Activated CD8-positive, alpha-beta memory T cell treated with anti-CD3 and anti-CD28 coated beads, Interleukin-2, amount 50 U/mL, for 24 hours (primary cell): Measurements from ENCODE around the gene MED27.
"Not testable (repeated sequence)": the region's sequence is repeated elsewhere in the genome, so short reads cannot be mapped to it uniquely, and the experiment has no call there.

Source experiments
- DNase-seq: peaks from one replicate; pipeline ENCODE4 v3.0.0-alpha.2; 2020; ENCODE audit errors: extremely low read depth

The MED27 gene

GRCh38 chr9:131925677-131926177 lies 153.9 kb downstream of the MED27 start:
- DNase-seq = no peak

GRCh38 chr9:131923766-131924165 lies 155.9 kb downstream of the MED27 start:
- DNase-seq = no peak

- DNase-seq = no peak
Observed at GRCh38 chr9:131923132-131923671, 156.5 kb downstream of the MED27 start.

GRCh38 chr9:131921635-131922034 lies 158.0 kb downstream of the MED27 start:
- not testable (repeated sequence) for DNase-seq

- no peak for DNase-seq
Observed at GRCh38 chr9:131919216-131919615, 160.5 kb downstream of the MED27 start.

DNA sequence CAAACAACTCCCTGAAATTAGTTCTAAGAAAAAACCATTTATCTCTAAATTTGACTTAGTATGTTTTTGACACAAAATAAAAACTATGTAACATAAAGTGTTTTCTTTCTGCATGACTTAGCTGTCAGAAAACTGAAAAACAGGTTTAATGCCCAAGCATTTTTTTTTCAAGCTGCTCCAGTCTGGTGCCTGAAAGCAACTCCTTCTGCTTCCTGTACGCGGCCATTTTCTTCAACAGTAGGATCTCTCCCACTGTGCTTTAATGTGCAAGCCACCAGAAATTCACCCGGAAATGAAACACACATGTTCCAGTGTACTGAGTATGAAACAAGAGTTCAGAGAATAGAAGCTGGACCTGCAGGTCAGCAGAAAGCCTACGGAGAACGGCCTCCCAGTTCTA lies 161.2 kb downstream of the MED27 start:
- DNase-seq = no peak

- DNase-seq = no peak
Observed at GRCh38 chr9:131917009-131917408, 162.7 kb downstream of the MED27 start.

GRCh38 chr9:131915181-131915580 lies 164.5 kb downstream of the MED27 start:
- no peak for DNase-seq

DNA sequence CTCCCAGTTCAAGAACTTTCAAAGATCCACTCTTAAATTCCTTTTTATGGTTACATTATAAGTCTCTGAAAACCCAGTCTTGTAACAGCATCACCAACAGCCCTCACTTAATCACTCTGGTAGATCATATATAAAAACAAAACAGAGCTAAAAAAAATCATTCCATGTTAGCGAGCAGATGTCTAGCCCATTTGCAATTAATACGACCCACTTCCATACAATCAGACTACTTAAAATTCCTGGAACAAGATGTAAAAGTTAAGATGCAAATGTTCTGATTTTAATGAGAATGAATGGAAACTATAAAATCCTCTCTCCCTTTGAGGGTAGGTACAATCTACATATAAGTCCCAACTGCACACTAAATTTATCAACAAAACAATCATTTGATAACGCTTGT lies 167.0 kb downstream of the MED27 start:
- no peak for DNase-seq

DNA sequence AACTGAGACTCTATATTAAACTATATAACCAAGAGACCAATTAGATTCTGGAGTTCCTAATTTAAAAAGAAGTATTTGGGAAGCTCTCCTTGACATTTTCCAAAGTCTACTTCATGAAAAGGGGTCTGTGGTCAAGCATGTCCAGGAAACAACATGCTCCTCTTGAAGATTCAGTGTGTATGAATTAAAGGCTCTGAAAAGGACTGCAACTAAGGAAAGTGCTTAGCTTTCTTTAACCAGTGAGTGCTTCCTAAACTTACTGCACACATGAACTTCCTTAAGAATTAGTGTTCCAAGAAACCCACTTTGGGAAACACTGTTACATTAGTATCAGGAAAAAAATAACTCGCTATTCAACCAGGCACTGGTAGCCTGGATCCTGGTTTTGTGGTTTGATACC lies 167.6 kb downstream of the MED27 start:
- DNase-seq = no peak

DNA sequence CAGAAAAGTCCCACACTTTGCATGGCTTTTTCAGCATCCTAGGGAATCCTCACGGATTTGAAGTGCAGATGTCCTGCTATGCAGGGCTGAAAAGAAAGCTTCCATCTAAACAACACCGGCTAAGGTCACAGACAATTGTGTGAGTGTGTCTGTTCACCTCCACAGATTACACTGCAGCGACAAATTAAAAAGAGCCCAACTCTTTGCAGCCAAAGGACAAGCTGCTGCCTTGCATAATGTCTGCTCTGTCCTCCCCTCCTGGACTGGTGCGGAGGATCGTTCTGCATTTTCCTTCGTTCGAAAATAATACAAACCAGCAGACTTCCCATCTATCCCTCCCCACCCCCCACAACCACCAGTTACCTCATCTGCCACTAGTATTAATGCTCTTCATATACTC lies 169.1 kb downstream of the MED27 start:
- no peak for DNase-seq

DNA sequence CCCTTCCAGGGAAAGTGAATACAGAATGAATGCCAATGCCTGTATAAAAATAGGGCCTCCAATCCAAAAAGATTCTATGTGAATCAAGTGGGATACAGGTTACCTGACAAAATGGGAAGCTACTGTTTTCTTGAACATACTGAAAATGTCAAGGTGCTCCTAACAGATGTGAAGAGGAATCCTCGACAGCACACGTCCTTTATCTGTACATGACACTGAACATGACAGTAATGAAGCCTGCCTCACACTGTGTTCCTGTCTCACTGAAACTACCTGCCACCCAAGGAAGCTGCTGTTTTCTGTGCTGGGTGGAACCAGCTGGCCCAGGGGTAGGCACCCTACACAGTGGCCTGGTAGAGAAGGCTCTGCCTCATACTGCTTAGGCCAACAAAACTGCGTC lies 174.5 kb downstream of the MED27 start:
- DNase-seq = no peak

DNA sequence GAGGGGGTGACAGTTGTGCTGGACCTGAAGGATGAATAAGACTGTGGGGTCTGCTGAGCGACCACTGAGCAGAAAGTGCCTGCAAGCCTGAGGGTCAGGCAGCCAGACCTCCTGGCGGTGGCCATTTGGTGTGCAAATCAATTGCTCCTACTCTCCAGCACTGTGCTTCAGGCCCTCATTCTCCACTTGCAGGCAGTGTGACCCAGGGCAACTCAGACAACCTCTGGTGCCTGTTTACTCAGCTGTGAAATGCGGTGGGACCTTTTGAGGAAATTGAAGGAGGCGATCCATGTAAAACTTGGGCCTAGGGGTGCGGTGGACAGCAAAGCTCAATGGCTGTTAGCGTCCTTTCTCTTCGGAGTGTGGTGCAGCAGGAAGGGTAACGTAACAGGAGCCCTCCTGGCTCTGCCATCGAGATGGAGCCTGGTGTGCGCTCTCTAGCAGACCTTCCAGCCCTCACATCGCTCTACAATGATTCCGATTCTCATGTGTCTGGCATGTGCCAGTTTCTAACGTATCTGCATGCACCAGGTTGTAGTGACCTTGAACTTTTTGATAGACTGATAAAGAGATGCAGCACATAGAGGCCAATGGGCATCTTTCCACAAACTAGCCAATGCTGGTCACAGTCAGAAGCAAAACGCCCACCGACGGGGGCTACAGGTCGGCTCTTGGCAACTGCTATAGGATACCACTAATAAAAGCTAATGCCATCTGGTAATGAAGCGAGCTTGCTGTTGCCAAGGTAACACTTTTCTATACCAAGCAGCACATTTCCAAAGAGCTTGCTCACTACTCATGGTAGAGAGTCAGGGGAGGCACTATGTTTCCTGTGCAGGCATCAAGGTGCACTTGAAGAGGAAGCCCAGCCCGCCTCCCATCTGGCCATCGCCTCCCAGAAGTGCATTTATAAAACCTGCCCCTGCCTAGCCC lies 180.1 kb downstream of the MED27 start:
- no peak for DNase-seq

GRCh38 chr9:131892902-131893500 lies 186.7 kb downstream of the MED27 start:
- DNase-seq = no peak

DNA sequence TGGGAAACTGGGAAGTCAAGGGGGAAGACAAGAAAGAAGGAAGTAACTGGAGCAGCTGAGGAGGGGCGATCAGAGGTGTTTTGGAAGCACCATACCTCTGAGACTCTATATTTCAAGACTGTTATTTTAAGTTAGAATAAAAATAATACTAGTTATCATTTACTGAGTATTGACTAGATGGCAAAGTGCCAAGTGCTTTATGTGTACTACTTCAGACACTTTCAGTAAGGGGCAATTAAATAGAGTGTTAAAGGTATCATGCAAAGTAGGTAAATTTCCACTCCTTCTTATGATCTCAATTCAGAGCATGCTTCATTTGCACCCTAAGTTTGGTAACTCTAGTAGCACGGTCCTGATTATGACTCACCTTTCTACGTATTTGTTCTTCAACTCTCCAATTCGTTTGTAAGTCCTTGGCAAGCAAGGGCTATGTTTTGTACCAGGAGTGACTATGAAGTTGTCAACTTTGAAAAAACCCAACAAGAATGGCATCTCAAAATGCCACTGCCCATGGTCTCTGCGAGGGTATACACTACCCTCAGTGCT lies 187.4 kb downstream of the MED27 start:
- no peak for DNase-seq

DNA sequence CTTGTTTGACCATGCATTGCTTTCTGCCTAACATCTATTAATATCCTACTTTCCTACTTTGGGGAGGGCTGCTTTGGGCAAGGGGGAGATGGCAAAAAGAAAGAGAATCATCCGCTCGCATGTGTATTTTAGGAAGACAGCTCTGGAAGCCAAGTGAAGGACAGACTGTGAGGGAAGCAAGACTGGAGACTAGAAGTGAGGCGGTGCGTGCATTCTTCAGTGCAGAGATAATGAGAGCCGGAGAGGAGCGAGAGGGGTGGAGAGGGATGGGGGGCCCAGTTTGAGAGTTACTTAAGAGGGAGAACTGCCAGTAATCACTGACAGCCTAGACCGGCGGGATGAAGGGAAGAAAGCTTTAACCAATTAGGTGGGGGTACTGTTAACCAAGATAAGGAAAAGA lies 188.1 kb downstream of the MED27 start:
- DNase-seq = no peak

GRCh38 chr9:131889437-131890251 lies 190.0 kb downstream of the MED27 start:
- no peak for DNase-seq

DNA sequence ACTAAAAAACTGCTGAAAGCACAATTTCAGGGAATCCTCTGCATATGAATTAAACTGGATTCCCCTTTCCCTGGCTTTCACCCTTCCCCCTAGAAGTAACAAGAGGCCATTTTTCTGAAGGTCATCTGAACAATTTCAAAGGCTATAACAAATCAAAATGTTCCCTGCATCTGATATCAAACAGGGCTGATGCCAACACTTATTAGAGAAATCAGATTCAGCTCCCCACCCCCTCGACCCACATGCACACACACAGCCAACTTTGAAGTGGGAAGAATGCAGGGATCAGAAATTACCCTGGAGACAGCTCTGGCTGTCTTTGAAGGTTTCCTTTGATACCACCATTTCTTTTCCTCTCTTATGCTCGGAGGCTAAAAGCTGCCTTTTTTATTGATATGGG lies 190.7 kb downstream of the MED27 start:
- no peak for DNase-seq

DNA sequence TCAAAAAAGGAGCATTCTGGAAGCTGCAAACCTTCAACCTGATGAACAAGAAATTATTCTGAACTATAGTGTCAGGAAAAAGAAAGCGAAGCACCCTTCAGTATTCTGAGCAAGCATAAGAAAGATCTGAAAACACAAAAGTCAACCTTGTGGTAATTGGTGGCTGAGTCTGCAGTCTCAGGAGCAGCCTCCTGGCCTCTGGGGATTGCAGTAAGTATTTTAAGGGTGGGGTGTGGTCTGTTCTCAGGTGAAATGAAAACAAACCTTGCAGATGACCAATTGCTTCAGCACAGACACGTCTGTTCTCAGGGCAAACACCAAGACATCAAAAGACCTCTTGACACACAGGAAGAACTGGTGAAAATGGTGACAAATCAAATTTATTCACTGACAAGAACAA lies 192.0 kb downstream of the MED27 start:
- no peak for DNase-seq

DNA sequence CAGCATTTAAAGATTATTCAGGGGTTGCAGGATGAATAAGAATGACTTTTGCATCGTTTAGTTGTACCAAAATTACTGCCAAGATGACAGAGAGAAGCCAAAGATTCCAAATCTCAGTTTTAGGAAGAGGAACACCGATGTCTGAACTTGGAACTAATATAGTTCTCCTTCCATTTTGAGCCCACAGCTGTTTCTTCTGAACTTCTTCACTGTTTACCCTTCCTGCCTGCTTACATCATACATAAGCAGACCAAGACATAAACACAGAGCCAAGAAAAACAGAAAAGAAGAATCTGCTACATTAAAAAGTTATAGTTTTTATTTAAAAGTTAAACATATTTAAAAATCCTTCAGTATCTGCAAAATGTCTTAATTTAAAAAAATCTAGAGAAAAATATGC lies 192.8 kb downstream of the MED27 start:
- DNase-seq = no peak

- DNase-seq = no peak
Observed at GRCh38 chr9:131885144-131885609, 194.5 kb downstream of the MED27 start.

GRCh38 chr9:131884222-131884621 lies 195.4 kb downstream of the MED27 start:
- DNase-seq = no peak
